HL-60/S4 treated with phorbol 12-myristate 13-acetate at 8.2 ng/mL for 4 days and 3 days (cell line): ENCODE measurements around the gene FBXO28.
"Not testable (repeated sequence)": the region's sequence is repeated elsewhere in the genome, so short reads cannot be mapped to it uniquely, and the experiment has no call there.

Source experiments
- in situ Hi-C: fragments of 300-500 bp; cut with MboI; formaldehyde crosslinking; loops from 2 replicates; pipeline ENCODE4 v1.15.0; 2022; ENCODE audit warnings: low sequenced_read_pairs

Gene FBXO28

DNA sequence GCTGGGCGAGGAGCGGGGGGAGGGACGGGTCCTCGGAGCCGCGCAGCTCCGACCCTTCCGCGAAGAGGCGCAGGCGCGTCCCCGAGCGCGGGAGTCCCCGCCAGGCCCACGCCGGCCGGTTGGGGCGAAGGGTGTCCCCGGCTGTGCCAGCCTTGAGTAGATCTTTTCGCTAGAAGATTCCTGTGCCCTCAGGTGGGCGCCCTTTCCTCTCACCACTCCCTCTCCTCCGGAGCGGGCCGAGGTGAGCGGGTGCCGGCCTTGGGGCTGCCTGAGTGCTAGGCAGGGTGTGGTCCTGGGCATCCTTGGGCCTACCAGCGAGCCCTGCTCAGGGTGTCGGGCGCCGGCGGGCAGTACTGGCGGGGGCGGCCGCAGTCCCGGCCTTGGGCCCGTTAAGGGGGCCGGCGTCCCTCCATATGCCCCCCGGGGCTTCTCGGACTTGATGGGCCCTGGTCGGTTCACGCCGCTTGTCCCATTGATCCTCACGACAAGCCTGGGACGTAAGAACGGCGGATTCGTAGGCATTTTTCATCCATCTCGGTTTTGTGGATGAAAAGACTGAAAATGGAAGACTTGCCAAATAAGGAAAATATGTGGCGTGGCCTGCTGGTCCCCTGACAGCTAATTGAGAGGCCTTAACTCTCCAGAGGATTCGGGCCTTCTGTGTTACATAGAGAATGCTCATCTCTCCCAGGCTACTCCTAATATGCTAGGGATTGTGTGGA lies 69.8 kb downstream of the FBXO28 start:
- in situ Hi-C loops = no loop called here

DNA sequence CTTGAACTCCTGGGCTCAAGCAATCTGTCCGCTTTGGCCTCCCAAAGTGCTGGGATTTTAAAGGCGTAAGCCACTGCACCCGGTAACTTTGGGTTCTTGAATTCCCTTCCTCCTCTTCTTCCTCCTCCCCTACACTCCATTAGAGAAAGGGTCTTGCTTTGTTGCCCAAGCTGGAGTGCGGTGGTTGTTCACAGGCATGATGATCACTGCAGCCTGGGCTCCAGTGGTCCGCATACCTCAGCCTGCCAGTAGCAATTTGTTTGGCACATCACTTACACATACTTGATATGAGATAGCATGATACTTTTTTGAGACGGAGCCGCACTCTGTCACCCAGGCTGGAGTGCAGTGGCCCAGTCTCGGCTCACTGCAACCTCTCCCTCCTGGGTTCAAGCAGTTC lies 71.3 kb downstream of the FBXO28 start:
- in situ Hi-C loops = no loop called here

DNA sequence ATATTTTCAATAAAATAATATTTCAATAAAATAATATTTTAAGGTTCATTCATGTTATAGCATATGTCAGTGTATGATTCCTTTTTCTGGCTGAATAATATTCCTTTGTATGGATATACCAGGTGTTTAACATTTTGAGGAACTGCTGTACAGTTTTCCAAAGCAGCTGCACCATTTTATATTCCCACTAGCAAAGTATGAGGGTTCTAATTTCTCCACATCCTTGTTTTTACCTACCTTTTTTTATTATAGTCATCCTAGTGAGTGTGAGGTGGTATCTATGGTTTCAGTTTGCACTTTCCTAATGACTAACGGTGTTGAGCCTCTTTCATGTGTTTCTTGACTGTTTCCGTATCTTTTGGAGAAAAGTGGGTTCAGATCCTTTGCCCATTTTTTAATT lies 74.4 kb downstream of the FBXO28 start:
- in situ Hi-C loops = no loop called here

DNA sequence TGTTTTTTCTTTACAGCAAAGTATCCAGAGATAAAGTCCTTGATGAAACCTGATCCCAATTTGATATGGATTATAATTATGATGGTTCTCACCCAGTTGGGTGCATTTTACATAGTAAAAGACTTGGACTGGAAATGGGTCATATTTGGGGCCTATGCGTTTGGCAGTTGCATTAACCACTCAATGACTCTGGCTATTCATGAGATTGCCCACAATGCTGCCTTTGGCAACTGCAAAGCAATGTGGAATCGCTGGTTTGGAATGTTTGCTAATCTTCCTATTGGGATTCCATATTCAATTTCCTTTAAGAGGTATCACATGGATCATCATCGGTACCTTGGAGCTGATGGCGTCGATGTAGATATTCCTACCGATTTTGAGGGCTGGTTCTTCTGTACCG lies 75.7 kb downstream of the FBXO28 start:
- in situ Hi-C loops = no loop called here

DNA sequence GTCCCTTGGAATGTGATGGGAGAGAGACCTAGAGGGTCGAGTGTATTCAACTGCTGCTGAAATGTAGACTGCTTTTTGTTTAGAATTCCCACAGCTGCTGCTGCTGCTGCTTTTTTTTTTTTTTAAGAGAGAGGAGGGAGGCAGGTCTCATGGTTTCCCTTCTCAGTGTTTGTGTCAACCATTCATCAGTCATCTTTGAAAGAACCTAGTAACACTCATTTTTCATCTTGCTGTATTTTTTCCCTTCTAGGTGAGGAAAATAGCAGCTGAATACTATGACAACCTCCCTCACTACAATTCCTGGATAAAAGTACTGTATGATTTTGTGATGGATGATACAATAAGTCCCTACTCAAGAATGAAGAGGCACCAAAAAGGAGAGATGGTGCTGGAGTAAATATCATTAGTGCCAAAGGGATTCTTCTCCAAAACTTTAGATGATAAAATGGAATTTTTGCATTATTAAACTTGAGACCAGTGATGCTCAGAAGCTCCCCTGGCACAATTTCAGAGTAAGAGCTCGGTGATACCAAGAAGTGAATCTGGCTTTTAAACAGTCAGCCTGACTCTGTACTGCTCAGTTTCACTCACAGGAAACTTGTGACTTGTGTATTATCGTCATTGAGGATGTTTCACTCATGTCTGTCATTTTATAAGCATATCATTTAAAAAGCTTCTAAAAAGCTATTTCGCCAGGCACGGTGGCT lies 78.3 kb downstream of the FBXO28 start:
- in situ Hi-C loops = no loop called here

DNA sequence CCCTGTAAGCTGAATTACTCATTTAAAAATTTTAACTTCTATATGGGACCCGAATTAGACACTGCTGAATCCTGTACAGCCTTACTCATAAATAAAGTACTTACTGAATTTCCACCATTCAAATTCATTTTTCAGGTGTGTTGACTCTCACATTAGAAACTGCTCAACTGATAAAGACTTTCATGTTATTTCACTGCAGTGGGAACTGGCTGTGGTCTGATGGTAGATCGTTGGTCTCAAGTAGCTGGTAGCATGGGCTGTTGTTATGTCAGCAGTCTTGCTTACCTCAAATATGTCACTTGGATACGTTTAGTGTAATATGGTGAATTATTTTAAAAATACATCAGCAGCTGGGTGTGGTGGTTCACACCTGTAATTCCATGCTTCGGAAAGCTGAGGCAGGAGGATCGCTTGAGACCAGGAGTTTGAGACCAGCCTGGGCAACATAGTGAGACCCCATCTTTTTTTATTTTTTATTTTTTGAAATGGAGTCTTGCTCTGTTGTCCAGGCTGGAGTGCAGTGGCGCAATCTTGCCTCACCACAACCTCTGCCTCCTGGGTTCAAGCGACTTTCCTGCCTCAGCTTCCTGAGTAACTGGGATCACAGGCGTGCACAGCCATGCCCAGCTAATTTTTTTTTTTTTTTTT lies 79.5 kb downstream of the FBXO28 start:
- in situ Hi-C loops = no loop called here

DNA sequence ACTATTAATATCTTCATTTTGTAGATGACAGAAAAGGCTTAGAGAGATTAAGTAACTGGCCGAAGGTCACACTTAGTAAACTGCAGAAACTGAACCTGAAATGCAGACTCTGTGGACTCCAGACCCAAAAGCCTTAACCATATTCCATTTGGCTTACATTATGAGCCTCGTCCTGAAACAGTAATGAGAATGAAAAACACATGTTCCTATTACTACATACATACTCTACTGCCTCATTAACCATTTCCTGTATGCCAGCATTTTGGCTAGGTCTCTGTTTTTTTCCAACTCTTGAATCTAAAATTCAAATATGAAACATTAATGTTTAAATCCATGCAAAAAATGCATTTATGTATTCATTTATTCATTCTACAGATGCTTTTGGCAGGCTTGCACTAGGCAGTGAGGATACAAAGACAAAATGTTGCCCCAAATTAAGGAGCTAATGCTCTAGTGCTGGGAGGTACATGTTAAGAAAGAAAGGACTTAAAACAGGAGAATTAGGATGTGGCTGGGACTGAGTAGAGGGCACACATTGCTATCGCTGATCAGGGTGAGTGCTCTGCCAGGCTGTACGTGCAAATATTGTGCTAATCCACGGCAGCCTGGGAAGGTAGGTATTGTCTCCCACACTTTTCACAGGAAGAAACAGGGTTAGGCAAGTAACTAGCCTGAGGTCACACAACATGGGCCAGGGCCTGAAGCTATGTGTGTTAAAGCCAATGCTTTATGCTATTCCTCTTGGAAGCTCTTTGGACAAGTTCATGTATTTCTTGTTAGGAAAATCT lies 83.1 kb downstream of the FBXO28 start:
- in situ Hi-C loops = no loop called here

DNA sequence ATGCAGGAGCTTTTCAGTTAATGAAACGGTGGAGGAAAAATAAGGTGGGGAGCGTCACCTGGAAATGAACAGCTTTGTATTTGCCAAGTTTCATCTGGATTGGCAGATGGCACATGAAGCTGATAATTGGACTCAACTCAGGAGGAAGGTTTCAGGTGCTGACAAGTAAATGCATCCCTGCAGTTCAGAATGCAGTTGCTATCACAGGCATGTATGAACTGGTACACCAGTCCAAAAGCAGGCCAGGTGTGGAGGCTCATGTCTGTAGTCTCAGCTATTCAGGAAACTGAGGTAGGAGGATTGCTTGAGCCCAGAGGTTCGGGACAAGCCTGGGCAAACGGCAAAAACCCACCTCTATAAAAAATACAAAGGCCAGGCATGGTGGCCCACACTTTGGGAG lies 84.7 kb downstream of the FBXO28 start:
- in situ Hi-C loops = no loop called here

DNA sequence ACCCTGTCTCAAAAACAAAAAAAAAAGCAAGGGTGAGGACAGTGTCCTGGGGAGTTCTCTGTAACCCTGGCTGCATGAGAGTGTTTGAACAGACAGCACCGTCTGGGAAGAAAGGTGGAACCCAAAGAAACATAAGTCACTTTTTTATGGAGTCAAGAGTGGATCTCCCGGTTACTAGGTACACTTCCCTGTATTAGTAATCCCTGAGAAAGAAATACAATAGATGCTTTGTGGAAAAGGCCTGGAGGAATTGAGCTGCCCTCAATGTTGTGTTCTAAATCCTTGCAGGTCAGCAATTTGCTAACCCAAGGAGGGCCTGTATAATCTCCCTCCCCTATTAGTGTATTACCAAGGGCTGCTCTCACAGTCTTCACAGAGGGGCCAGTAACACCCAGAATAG lies 85.8 kb downstream of the FBXO28 start:
- in situ Hi-C loops = no loop called here

DNA sequence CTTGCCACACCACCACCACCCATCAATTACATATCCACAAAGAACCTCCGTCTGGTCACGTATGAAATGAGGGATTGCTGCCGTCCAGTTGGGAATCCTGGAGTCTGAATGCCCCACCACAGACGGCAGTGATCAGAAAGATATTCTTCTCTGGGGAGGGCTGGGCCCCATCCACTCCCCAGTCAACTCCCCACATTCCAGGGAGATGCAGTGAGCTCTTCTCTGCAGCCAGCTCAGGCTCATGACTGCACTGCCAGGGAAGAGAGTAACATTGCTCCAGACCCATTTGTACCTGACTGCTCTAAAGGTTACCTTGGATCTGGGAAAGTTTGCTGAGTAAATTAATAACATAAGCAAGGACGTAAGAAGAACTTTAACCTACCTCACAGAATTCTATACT lies 87.5 kb downstream of the FBXO28 start:
- in situ Hi-C loops = no loop called here

DNA sequence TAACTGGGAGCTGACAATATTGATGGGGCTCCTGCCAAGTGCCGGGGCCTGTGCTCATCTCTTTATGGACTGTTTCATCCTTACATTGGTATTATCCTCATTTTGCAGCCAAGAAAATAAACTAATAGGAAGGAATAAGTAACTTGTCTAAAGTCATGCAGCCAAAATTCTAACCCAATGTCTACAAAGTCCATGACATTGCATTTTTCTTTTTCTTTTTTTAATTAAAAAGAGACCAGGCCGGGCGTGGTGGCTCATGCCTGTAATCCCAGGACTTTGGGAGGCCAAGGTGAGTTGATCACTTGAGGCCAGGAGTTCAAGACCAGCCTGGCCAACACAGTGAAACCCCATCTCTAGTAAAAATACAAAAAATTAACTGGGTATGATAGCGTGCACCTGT lies 87.9 kb downstream of the FBXO28 start:
- in situ Hi-C loops = no loop called here

DNA sequence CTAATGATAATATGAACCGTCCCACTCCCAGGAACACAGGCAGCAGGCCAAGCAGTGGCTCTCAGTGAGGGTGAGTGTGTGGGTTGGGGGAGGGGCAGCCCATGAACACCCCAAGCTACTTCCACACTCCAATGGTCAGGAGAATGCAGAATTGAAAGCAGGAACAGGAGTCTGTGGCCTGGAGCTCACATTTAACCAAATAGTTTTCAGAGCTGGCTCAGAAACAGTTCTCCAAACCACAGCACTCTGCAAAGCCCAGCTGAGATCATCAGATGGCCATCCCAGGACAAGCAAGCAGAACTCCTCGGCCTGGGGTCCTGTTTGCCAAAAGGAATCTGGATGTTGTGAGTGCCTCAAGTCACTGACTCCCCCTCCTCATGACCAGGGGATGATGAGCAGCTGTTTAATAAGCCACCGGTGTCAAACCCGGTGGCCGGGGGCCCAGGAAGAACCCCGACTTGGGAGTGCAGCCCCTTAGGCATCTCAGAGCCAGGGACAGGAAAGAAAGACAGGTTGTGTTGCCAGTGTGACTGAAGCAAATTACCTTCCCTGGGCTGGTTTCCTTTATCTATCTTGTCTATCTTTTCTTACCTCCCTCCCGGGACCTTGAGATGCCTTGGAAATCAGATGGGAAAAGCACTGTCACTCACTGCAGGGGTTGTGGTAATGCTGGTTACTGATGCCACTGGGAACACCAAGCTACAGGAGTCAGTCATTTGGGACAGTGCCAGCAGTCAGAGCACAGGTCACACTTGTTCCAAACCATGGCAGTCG lies 89.5 kb downstream of the FBXO28 start:
- in situ Hi-C loops = no loop called here

DNA sequence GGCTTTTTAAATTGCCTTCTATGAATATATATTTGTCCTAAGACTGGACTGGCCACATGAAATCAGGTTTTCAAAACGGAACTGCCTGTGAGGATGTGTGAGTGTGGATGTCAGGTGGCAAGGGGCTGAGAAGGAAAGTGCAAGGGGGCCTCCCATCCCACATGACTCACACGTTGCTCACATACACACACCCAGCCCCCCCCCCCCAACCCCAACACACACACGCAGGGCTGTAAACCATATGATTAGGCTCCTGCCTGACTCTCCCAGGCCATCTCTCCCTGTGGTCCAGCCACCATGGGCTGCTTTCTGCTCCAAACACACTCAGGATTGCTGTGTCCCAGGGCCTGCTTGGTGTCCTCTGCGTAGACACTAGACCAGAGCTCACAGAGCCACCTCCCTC lies 91.5 kb downstream of the FBXO28 start:
- in situ Hi-C loops = no loop called here

DNA sequence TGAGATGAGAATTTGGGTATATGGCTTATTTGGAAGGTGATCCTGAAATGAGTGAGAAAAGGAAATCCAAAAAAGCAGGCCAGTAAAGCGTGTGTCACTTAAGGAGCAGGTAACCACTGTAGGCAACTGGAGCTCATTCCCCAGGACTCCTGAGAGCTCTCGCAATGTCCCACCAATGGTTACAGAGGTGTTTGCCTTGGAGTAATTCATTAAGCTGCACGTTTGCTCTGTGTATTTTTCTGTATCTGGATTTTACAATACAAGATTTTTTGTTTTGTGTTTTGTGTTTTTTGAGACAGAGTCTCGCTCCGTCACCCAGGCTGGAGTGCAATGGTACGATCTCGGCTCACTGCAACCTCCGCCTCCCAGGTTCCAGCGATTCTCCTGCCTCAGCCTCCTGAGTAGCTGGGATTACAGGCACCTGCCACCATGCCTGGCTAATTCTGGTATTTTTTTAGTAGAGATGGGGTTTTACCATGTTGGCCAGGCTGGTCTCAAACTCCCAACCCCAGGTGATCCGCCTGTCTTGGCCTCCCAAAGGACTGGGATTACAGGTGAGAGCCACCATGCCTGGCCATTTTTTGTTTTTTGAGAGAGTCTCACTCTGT lies 92.1 kb downstream of the FBXO28 start:
- in situ Hi-C loops = not testable (repeated sequence)

DNA sequence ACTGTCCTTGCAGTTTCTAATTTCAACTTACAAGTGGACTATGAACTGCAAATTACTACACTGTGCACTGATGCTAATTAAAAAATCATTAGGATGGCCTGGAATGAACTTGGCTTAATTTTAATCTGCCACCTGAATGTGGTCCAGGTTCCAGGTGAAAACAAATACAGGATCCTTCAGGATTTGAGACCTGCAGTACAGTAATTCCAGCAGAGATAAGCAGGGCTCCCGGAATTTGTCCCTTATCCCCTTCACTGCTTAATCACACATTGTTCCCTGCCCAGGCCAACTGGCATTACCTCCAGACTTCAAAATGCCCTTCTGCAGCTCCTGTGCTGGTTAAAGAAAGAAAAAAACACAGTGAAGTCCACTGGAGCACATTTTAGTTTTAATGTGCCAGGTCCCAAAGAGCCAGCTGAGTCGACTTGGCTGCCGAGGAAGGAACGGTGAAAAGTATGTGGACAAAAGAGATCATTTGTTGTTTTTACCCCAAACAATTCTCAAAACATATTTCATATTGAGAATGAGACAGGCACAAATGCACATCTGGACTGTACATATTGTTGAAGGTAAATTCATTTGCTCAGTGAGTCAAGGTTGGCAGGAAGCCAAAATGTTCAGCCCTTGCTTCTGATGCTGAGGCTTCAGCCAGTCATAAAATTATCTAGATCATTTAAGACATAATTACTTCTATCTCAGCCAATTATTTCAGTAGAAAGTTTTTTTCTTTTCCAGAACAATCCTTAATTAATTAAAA lies 97.5 kb downstream of the FBXO28 start:
- in situ Hi-C loops = no loop called here
